GM23248 (cell line): Measurements from ENCODE around the gene TMED8.

Experiments
- EZH2 ChIP-seq: fragments of 200-600 bp; sonication (generic); IDR thresholded peaks from 2 replicates; pipeline ENCODE4 v1.6.1; 2018; ENCODE audit warnings: antibody characterized with exemption, mild to moderate bottlenecking; ENCODE audit not compliant: insufficient read depth, poor library complexity, severe bottlenecking
- EZH2phosphoT487 ChIP-seq: fragments of 200-600 bp; sonication (generic); IDR thresholded peaks from 2 replicates; pipeline ENCODE4 v1.6.1; 2018; ENCODE audit warnings: antibody characterized with exemption, moderate library complexity, mild to moderate bottlenecking, low read depth; ENCODE audit not compliant: insufficient read depth

DNA sequence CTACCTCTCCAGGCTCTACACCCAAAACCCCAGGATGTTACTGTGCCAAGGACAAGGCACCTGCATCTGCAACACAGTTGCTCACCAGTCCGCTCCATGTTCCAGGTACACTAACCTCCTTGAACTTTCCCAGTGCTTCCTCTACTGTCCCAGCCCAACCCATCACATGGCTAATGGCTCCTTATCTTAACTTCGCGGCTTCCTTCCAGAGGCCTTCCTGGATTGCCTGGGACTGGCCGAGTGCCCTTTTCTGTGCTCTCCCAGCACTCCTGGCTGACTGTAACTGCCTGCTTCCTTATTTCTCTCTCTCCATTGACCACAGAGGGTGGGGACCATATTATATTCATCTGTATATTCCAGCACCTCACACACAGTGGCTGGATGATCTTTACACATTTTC lies 77.1 kb downstream of the TMED8 start:
- TF ChIP-seq EZH2phosphoT487 (no peak), EZH2 (no peak)
